Measurements from ENCODE around the gene ACAD10. TPM values are rescaled to one million over a fixed set of nuclear protein-coding genes. Genes with fewer than 3 reads are reported as not detected.

Gene ACAD10
- total RNA-seq, 1 donor from 2014 or later, result 16.9 TPM

- DNase-seq (ENCODE audit: low read depth) (no peak), FAIRE-seq (no peak)
- Histone ChIP-seq H3K9me3 (ENCODE audit: insufficient read depth, low read depth, low read length) (no peaks in the 10 kb centered on the region), H3K9ac (ENCODE audit: low read length) (no peak overlapping the region), H4K20me1 (ENCODE audit: insufficient read depth, low read length) (no peaks in the 10 kb centered on the region), H3K4me2 (ENCODE audit: low read length) (no peak overlapping the region), H3K4me1 (ENCODE audit: insufficient read depth, low read length) (no peaks in the 10 kb centered on the region), H3K79me2 (ENCODE audit: insufficient read depth, low read length) (no peaks in the 10 kb centered on the region), H3K36me3 (ENCODE audit: insufficient read depth, low read length) (peaks cover 5% of the 10 kb centered on the region), H3K27me3 (ENCODE audit: insufficient read depth, low read length) (no peaks in the 10 kb centered on the region), H2AFZ (ENCODE audit: low read depth, low read length) (no peak overlapping the region), H3K4me3 (ENCODE audit: insufficient read depth, low read depth, low read length) (no peak overlapping the region), H3K27ac (ENCODE audit: low read depth, low read length) (no peak overlapping the region)
- Mint-ChIP-seq H3K9me3 (ENCODE audit: unreplicated experiment) (no peaks in the 10 kb centered on the region), H3K4me1 (ENCODE audit: low read depth, unreplicated experiment) (no peaks in the 10 kb centered on the region), H3K4me3 (ENCODE audit: unreplicated experiment) (no peak overlapping the region), H3K27ac (ENCODE audit: unreplicated experiment) (no peak overlapping the region), H3K27me3 (ENCODE audit: low read depth, unreplicated experiment) (no peaks in the 10 kb centered on the region), H3K36me3 (ENCODE audit: low read depth, unreplicated experiment) (peaks cover 15% of the 10 kb centered on the region)
- TF ChIP-seq, protein P1, sequence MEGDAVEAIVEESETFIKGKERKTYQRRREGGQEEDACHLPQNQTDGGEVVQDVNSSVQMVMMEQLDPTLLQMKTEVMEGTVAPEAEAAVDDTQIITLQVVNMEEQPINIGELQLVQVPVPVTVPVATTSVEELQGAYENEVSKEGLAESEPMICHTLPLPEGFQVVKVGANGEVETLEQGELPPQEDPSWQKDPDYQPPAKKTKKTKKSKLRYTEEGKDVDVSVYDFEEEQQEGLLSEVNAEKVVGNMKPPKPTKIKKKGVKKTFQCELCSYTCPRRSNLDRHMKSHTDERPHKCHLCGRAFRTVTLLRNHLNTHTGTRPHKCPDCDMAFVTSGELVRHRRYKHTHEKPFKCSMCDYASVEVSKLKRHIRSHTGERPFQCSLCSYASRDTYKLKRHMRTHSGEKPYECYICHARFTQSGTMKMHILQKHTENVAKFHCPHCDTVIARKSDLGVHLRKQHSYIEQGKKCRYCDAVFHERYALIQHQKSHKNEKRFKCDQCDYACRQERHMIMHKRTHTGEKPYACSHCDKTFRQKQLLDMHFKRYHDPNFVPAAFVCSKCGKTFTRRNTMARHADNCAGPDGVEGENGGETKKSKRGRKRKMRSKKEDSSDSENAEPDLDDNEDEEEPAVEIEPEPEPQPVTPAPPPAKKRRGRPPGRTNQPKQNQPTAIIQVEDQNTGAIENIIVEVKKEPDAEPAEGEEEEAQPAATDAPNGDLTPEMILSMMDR (IDR thresholded peaks at IDR 0.05; ENCODE audit: insufficient read depth, low read depth, low read length), result no peak
- no peak for TF ChIP-seq EZH2 (IDR thresholded peaks at IDR 0.05; ENCODE audit: insufficient read depth, low read length)
Measured at GRCh38 chr12:111748151-111748672, 62.4 kb downstream of the ACAD10 start.

- Histone ChIP-seq H4K20me1 (ENCODE audit: insufficient read depth, low read length) (no peaks in the 10 kb centered on the region), H3K36me3 (ENCODE audit: insufficient read depth, low read length) (peaks cover 5% of the 10 kb centered on the region), H3K79me2 (ENCODE audit: insufficient read depth, low read length) (no peaks in the 10 kb centered on the region), H3K9ac (ENCODE audit: low read length) (no peak overlapping the region), H3K27ac (ENCODE audit: low read depth, low read length) (no peak overlapping the region), H2AFZ (ENCODE audit: low read depth, low read length) (no peak overlapping the region), H3K4me1 (ENCODE audit: insufficient read depth, low read length) (no peaks in the 10 kb centered on the region), H3K9me3 (ENCODE audit: insufficient read depth, low read depth, low read length) (no peaks in the 10 kb centered on the region), H3K4me2 (ENCODE audit: low read length) (no peak overlapping the region), H3K4me3 (ENCODE audit: insufficient read depth, low read depth, low read length) (no peak overlapping the region), H3K27me3 (ENCODE audit: insufficient read depth, low read length) (no peaks in the 10 kb centered on the region)
- Mint-ChIP-seq H3K27me3 (ENCODE audit: low read depth, unreplicated experiment) (no peaks in the 10 kb centered on the region), H3K36me3 (ENCODE audit: low read depth, unreplicated experiment) (peaks cover 15% of the 10 kb centered on the region), H3K27ac (ENCODE audit: unreplicated experiment) (no peak overlapping the region), H3K4me1 (ENCODE audit: low read depth, unreplicated experiment) (no peaks in the 10 kb centered on the region), H3K4me3 (ENCODE audit: unreplicated experiment) (no peak overlapping the region), H3K9me3 (ENCODE audit: unreplicated experiment) (no peaks in the 10 kb centered on the region)
- TF ChIP-seq, protein P1 (IDR thresholded peaks at IDR 0.05; ENCODE audit: insufficient read depth, low read depth, low read length), result no peak
- no peak for TF ChIP-seq EZH2 (IDR thresholded peaks at IDR 0.05; ENCODE audit: insufficient read depth, low read length)
- DNase-seq (ENCODE audit: low read depth), result no peak
- FAIRE-seq, result no peak
Measured at GRCh38 chr12:111748867-111749266, 63.0 kb downstream of the ACAD10 start.

- DNase-seq (ENCODE audit: low read depth), result no peak
- Mint-ChIP-seq H3K9me3 (ENCODE audit: unreplicated experiment) (no peaks in the 10 kb centered on the region), H3K36me3 (ENCODE audit: low read depth, unreplicated experiment) (peaks cover 15% of the 10 kb centered on the region), H3K4me1 (ENCODE audit: low read depth, unreplicated experiment) (no peaks in the 10 kb centered on the region), H3K4me3 (ENCODE audit: unreplicated experiment) (no peak overlapping the region), H3K27me3 (ENCODE audit: low read depth, unreplicated experiment) (no peaks in the 10 kb centered on the region), H3K27ac (ENCODE audit: unreplicated experiment) (no peak overlapping the region)
- H3K9ac ChIP-seq (ENCODE audit: low read length), result no peak overlapping the region
- H3K27me3 ChIP-seq (ENCODE audit: insufficient read depth, low read length), result no peaks in the 10 kb centered on the region
- peaks cover 5% of the 10 kb centered on the region for H3K36me3 ChIP-seq (ENCODE audit: insufficient read depth, low read length)
- H3K4me1 ChIP-seq (ENCODE audit: insufficient read depth, low read length), result no peaks in the 10 kb centered on the region
- H3K4me2 ChIP-seq (ENCODE audit: low read length), result no peak overlapping the region
- no peak overlapping the region for H3K27ac ChIP-seq (ENCODE audit: low read depth, low read length)
- H4K20me1 ChIP-seq (ENCODE audit: insufficient read depth, low read length), result no peaks in the 10 kb centered on the region
- TF ChIP-seq, protein P1 (IDR thresholded peaks at IDR 0.05; ENCODE audit: insufficient read depth, low read depth, low read length), result no peak
- no peak for TF ChIP-seq EZH2 (IDR thresholded peaks at IDR 0.05; ENCODE audit: insufficient read depth, low read length)
- H3K9me3 ChIP-seq (ENCODE audit: insufficient read depth, low read depth, low read length), result no peaks in the 10 kb centered on the region
- no peak overlapping the region for H2AFZ ChIP-seq (ENCODE audit: low read depth, low read length)
- no peak for FAIRE-seq
- no peaks in the 10 kb centered on the region for H3K79me2 ChIP-seq (ENCODE audit: insufficient read depth, low read length)
- H3K4me3 ChIP-seq (ENCODE audit: insufficient read depth, low read depth, low read length), result no peak overlapping the region
Measured at GRCh38 chr12:111749391-111749790, 63.5 kb downstream of the ACAD10 start.
